ENCODE results near the gene COQ8B.

DNA sequence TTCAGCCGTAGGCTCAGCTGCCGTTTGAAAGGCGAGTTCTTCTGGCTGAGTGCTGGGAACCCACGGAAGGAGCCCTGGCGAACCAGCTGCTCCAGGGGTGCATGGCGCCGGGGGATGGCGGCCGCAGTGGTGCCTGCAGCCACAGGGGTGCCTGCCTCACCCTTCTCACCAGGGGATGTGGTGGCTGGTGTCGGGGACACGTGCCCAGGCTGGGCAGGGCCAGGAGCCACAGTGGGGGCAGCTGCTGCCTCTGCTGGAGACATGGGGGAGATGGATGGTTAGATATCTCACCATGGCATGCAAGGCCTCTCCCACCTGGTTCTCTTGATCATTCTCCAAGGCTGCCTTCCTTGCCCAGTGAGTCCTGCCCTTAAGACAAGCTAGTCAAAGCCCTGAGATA, 43.3 kb downstream of the COQ8B start:
- TF ChIP-seq, protein P1, sequence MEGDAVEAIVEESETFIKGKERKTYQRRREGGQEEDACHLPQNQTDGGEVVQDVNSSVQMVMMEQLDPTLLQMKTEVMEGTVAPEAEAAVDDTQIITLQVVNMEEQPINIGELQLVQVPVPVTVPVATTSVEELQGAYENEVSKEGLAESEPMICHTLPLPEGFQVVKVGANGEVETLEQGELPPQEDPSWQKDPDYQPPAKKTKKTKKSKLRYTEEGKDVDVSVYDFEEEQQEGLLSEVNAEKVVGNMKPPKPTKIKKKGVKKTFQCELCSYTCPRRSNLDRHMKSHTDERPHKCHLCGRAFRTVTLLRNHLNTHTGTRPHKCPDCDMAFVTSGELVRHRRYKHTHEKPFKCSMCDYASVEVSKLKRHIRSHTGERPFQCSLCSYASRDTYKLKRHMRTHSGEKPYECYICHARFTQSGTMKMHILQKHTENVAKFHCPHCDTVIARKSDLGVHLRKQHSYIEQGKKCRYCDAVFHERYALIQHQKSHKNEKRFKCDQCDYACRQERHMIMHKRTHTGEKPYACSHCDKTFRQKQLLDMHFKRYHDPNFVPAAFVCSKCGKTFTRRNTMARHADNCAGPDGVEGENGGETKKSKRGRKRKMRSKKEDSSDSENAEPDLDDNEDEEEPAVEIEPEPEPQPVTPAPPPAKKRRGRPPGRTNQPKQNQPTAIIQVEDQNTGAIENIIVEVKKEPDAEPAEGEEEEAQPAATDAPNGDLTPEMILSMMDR (IDR thresholded peaks at IDR 0.05) = no peak
- TF ChIP-seq POLR2A (IDR thresholded peaks at IDR 0.05) = no peak

Measured in heart left ventricle (tissue), 13 donors.